GM18499 (cell line): ENCODE results near the gene SIRT7.

Source experiments
- ATAC-seq: cut with Tn5 transposase; IDR thresholded peaks from one replicate; pipeline ENCODE4 v1.9.1; 2021; ENCODE audit warnings: moderate number of reproducible peaks; ENCODE audit not compliant: insufficient read depth, unreplicated experiment

Gene SIRT7

DNA sequence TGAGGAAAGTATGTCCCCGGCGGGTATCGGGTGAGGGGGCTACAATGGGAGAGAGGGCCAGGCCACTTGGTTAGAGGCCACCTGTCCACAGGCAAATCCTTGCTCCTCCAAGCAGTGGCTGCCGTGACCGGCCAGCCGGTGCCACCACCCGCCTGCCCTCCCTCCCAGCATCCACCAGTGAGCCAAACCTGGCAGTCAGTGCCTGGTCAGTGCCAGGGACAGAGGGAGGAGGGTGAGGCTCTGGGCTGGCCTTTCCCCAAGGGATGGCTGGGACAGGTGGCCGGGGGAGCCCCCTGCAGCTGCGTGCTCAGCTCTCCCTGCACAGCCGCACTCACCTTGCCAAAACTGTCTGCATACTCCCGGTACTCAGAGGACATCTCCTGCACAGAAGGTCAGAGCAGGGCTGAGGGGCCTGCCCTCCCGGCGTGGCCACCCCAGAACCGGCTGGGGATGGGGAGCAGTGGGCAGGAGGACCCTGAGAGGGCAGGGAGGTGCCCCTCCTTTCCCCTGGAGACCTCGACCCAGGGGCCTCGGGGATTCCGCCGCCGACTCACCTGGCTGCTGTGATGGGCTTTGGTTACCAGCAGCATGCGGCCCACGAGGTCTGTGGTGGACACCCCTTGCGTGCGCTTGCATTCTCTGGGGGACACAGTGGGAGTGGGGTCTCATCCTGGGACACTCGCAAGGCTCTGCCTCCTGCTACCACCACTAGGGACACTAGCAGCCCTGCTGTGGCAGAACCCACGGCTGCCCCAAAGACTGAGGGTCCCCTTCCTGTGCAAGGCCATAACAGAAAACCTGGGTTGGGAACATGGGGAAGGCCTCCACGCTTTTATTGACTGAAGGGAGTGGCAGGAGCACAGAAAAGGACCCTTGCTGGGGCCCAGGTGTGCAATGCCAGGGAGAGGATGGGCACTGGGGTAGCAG is 10.5 kb downstream of the SIRT7 start:
- ATAC-seq, result no peak

DNA sequence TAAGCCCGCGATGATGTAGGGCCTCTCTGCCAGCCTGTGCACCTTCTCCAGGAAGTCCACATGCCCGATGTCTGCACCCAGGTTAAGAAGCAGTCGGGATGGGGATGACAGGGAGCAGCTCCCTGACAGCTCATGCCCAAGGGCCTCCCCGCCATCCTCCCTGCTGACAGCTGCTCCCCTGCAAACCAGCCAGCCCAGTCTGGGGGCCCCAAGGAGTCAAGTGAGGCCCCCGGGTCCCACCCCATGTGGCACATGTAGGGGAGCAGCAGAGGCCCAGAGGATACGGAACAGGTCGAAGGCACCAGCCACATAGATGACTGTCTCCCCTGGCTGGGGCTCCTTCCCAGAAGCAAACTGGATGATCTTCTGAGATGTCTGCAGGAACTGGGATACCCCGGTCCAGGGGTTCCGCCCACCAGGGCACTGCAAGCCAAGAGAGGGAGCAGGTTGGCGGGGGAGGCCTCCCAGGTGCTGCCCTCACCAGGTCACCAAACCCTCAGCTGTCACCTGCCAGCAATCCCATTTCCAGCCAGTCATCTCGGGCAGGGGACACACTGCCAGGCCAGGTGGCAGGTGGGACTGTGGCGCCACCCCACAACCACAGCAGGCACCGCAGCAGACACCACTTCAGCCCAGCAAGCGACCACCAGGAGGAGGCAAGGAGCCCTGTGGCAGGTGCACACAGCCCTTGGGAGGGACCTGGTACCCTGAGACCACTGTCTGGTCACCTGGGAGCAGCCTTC is 11.3 kb downstream of the SIRT7 start:
- ATAC-seq, result no peak

DNA sequence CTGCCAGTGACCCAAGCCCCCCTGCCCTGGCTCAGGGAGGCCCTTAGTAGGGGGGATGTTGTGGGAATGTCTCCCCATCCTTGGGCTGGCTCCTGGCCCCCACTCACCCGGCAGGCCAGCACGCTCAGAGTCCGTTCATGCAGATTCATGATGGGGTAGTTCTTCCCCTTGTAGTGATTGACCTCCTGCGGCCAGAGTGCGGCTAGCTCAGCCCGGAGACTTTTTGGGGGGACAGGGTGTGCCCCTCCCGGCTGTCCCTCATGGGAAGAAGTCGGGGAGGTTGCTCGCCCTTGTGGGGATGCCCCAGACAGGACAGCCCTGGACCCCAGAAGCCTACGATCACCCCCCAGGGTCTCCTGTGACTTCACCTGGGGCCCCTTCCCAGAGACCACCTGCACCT is 12.0 kb downstream of the SIRT7 start:
- no peak for ATAC-seq

DNA sequence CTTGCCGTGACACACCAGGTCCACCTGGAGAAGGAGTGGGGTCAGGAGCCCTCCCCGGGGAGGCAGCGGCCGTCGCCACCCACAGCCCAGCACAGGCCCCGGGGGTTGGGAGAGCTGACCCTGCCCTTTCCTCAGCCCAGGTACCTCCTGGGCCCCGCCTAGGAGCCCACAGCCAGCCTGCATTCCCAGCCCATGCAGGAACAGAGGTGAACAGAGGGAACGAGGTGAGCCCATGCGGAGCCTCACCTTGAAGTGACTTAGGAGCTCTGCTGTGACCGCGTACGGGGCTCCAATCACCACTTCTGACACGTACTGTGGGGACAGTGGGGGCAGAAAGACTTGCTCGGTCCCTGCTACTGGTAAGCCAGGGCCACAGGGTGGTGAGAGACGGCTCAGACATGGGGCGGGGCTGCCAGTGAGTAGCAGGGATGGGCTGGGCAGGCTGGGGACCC is 12.5 kb downstream of the SIRT7 start:
- no peak for ATAC-seq

DNA sequence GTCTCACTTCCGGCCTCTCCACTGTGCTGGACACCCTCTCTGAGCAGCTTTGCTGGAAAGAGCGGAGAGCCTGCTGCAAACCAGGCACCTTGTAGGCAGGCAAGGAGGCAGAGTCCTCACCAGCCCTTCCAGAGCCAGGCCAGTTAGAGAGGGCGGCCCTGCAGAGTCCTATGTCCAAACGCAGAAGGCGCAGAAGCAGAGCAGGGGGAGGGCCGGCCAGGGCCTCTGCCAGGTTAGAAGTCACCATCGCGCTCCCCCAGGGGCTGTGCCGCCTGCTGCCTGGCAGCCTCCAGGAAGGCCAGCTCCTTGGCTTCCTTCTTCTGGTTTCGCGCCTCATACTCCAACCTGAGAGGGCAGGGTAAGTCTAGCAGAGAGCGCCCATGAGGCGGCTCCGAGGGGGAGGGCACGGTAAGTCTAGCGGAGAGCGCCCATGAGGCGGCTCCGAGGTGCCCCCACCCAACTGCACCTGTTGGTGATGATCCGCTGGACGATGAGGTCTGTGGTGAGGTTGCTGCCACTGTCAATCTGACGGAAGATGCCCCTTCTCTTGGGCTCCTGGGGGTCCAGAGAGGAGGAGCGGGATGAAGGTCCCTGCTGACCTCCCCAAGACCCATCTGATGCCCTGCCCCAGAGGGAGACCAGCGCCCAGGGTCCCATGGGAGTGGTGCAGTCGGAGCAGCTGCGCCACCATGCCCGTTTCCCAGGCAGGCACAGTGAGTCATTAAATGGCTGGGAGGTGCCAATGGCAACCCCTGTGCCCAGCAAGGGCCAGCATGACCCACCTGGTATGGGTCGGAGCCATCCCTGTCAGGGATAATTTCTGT is 13.2 kb downstream of the SIRT7 start:
- ATAC-seq, result no peak

DNA sequence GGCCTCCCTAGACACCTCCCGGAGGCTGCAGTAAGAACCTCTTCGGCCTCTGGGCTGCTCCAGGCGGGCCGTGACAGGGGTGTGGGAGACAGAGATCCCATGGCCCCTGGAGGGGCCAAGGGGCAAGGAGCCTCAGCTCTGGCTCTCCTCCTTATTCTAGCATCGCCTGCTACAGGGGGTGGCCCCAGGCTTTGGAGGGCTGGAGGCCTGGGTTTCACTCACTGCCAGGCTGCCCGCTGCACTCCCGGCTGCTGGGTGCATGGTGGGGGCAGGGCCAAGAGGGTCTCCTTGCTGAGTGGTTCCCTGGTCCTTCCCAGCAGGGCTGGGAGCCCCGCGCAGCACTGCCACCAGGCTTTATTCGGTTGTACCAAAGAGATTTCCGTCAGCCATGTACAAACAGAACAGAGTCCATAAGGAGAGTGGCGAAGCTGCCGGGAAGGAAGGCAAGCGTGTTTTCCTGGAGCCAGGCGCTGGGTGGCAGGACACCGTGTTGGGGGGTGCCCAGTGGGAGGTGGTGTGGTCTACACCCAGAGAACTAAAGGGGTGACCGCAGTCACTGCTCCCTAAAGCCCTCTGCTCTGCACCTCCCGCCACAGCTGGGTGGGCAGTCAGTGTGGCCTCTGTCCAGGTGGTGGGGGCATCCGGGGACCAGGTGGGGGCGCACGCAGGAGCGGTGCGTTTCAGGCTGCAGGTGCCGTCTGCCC is 13.9 kb downstream of the SIRT7 start:
- ATAC-seq, result no peak

DNA sequence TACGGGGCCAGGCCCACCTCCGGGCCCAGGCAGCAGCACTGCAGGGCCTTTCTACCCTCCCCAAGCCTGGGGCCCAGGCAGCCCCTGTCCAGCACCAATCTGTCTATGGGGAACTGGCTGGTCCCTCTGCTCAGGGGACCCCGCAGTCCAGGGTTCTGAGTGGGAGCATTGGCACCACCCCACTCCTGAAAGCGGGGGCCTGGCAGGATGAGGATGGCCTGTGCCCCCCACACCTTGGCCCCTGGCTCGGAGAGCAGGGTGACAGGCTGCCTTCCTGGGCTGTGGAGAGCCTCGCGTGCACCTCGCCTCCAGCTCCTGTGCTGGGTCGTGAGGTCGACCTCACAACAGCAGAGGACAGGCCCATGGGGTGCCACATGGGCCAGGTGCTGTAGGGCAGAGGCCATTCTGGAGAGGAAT is 14.6 kb downstream of the SIRT7 start:
- ATAC-seq, result no peak

DNA sequence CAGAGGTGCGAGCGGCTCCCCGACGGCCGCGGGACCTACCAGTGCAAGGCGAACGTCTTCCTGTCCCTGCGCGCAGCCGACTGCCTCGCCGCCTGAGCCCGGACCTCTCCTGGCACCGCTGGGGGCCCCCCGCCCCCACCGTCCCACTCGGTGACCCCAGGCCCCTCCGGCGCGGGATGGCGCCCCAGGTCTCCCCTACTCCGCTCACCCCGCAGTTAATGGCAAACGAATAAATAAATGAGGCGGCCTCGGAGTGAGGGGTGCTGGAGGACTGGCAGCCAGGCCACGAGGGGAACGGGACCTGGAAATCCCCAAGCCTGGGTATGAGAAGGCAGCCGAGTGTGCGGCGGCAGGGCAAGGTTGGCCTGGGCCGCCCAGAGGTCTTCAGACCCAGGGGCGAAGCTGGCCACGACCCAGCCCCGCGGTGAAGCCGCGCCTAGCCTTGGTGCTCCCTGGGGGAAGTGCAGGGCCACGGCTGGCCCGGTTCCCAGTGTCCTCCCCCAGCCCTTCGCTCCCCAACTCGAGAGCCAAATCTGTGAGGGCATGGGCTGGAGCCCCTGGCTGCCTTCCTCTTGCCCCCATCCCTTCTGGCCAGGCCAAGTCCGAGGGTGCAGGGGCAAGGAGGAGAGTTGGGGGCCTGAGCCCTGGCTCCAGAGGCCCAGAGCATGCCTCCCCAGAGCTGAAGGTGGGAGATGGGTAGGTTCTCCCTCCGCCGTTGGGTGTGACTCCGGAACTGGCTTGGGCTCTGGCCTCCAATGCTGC is 15.1 kb downstream of the SIRT7 start:
- ATAC-seq, result no peak

DNA sequence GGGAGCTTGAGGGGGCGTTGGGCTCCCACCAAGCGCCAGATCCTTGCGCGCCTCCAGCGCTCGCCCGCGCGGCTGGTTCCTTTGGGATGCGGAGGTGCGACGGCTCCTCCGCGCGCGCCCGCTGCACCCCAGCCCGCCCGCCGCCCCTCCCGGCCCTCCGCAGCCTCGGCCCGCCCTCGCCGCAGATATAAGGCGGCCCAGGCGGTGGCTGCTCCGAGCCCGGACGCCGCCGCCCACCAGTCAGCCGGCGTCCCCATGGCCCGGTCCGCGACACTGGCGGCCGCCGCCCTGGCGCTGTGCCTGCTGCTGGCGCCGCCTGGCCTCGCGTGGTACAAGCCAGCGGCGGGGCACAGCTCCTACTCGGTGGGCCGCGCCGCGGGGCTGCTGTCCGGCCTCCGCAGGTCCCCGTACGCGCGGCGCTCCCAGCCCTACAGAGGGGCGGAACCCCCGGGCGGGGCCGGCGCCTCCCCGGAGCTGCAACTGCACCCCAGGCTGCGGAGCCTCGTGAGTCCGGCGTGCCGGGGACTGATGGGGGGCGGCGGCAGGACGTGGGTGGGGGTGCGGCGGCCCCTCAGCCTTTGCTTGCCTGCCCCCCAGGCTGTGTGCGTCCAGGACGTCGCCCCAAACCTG is 15.8 kb downstream of the SIRT7 start, which contains the start of gene NPB:
TSS of gene NPB (plus strand) at position 216 of the 630 bp plus-strand sequence. CDS start at position 256, 40 bp downstream.
- no peak for ATAC-seq

DNA sequence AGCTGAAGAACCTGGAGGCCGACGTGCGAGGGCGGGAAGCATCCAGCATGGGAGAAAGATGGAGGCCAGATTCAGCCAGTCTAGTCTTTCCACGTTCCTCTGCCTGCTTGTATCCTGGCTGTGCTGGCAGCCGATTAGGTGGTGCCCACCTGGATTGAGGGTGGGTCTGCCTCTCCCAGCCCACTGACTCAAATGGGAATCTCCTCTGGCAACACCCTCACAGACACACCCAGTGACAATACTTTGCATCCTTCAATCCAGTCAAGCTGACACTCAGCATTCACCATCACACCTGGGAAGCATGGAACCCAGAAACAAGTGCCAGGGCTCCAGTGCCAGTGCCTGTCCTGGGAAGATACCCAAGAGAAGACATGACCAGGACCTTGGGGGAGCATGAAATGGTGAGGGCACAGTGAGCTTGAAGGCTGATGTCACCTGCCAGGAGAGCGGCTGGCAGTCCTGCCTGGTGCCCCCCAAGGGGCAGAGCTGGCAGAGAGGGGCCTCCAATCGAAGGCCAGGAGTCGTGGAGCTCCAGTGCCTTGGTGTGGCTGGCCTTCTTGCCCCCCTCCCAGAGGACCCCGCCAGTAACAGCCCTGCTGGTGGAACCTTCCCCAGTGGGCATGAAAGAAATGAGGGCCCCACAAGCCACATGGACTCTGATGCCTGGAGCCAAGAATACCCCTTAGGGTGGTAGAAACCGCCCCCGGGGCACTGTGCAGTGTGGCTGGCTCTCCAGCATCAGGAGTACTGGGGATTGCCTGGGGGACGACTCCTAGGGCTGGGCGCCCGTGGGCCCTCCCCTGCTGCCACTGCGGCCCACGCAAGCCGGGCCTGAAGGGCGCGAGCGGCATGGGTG is 16.6 kb downstream of the SIRT7 start:
- ATAC-seq, result no peak

DNA sequence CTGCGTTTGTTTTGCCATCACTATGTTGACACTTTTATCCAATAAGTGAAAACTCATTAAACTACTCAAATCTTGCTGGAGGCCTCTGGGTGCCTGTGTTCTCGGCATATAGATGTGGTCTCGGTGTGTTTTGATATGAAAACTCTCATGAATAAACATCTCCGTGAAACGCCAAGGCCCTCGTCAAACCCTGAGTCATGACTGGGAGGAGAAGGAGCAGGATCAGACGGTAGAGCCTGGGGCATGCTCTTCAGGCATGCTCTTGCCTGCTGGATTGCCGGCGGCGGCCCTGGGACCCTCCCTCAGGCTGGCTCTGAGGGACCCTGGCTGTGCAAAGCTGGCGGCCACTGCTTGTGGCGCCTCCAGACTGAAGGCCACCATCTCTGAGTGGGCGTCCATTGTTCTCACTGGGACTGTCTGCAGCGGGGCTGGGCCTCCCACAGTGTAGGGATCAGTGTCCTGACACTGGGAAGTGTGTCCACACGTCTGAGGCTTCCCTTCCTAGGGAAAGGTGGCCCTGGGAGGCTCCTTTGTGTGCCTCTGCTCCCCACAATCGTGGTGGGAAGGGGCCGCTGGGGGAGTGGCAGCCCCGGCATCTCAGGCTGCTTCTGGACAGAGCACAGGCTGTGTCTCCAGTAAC is 17.7 kb downstream of the SIRT7 start:
- ATAC-seq, result no peak

DNA sequence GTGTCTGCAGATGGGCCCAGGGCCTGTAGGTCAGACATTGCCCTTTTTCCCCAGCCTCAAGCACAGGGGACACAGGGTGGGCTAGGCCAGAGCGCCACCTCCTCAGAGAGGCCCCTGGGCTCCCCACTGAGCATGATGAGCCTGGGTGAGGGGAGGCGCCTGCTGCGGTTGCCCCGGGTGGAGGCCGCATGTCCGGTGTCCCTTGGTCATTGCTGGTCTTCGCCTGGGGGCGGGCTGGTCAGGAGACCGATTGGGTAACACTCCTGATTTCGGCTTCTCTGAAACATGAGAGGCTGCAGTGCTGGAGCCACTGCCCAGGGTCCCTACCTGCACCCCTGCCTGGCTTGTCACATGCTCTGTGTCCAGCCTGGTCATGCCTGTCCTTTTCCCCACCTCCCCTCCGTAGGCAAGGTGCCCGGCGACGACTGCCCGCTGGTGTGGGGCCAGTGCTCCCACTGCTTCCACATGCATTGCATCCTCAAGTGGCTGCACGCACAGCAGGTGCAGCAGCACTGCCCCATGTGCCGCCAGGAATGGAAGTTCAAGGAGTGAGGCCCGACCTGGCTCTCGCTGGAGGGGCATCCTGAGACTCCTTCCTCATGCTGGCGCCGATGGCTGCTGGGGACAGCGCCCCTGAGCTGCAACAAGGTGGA is 18.3 kb downstream of the SIRT7 start:
- no peak for ATAC-seq

DNA sequence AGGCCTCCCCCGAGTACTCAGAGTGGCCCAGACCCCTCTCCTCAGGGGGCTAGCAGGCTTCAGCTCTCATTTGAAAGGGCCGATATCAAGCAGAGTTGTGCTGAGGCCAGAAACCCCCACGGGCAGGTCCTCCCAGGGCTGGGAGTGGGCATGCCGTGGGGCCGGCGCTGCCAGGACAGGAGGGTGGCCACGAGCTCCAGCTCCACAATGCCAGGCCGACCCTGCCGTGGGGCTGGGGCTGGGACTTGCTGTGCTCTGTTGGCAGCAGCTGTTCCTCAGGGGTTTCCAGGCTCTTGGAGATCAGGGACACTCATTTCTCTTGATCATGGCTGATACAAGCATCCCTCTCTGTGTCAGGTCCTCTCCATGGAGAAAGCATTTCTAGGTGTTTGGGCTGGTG is 19.1 kb downstream of the SIRT7 start:
- ATAC-seq, result no peak

DNA sequence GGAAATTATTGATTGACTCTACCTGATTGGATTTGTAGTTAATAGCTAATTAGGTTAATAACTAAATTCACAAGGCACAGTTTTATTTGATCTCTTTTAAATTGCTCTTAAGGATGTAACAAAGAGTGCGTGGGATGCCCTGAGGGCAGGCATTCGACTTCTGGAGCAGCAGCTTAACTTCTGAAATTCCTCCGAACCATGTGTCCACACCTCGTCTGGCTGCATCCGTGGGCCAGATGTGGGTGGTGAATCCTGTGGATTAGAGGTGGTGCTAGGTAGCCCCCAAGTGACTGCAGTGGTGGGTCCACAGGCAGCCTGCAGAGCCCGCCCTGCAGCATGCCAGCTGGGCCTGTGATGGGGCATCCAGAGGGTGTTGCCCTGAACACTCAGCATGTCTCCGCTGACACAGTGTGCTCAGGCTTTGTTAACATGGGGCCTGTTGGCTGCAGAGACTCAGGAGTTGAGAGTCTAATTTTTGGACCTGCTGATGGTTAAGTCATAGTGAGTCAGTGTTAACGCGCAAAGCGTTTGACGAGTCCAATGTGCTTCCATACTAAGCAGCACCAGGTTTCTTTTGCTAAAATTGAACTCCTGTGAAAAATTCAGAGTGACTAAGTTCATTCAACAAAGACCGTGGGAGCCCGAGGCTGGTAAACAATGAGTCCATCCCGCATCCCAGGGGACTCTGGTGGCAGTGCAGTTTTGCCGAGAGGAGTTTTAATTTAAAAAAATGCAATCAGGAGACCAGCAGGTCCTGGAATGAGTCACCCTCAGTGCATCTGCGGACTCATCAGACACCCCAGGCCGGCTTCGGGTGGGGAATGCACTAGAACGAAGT is 19.7 kb downstream of the SIRT7 start:
- ATAC-seq, result no peak

DNA sequence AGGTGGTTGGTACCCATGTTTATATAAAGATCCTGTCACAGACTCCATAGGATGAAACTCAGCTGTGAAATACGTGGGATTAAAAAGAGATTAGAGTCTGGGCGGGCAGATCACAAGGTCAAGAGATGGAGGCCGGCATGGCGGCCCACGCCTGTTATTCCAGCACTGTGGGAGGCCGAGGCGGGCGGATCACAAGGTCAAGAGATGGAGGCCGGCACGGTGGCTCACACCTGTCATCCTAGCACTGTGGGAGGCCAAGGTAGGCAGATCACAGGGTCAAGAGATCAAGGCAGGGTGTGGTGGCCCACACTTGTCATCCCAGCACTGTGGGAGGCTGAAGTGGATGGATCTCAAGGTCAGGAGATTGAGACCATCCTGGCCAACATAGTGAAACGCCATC is 22.6 kb downstream of the SIRT7 start:
- no peak for ATAC-seq

DNA sequence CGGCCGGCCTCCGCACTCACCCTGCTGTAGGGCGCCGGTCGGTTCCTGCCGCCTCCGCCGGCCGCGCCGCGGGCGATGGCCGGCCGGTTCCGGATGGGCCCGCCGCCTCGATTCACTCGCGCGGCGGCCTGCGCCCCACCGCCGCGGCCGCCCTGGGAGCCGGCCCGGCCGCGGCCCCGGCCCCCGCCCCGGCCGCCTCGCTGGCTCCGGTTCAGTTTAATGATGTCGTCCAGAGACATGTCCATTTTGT is 26.7 kb downstream of the SIRT7 start:
- peak; percentile 19 for ATAC-seq
